ENCODE measurements around the gene TGFBR3. TPM values are rescaled to one million over a fixed set of nuclear protein-coding genes. Genes with fewer than 3 reads are reported as not detected.

Gene TGFBR3
- total and polyA plus RNA-seq, 2 of the 8 experiments (the other 6 are each of a cell fraction or from before 2014, with no cell fraction given) = 2.0 to 6.1 TPM

DNA sequence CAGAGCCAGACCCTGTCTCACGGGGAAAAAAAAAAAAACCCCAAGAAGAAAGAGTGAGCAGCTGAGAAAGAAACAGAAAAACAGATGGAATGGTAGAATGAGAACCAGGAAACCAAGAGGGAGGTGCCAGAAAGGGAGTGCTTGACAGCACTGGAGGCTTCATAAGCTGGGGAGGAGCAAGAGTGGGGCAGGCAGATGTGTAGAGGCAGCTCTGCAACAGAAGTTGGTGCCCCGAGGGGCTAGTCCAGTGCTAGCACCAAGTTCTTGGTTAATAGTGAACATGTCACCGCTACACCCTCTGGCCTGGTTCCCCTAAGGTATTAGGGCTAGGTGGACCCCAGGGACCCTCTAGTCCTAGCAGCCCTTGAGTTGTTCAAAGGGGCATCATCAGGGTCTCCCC is 98.0 kb downstream of the TGFBR3 start:
- Histone ChIP-seq H2BK15ac (ENCODE audit: low read length) (no peak overlapping the region), H4K20me1 (replicated peaks in 1 of 2; ENCODE audit: control insufficient read depth in 1 of 2, insufficient read depth in 2 of 2, low read length in 2 of 2) (no peaks in the 10 kb centered on the region), H3K79me1 (ENCODE audit: low read depth, low read length) (no peaks in the 10 kb centered on the region), H3K23ac (ENCODE audit: insufficient read length) (no peak overlapping the region), H2BK12ac (ENCODE audit: low read depth, low read length) (no peak overlapping the region), H4K91ac (replicated peaks; ENCODE audit: insufficient read length, low read length) (no peak overlapping the region), H3K4me2 (ENCODE audit: insufficient read depth in 1 of 2, low read depth in 2 of 2, low read length in 2 of 2) (no peak overlapping the region), H4K8ac (ENCODE audit: extremely low read depth, insufficient read depth, low read length) (no peak overlapping the region), H3K4ac (replicated peaks; ENCODE audit: insufficient read length, low read depth, low read length) (no peak overlapping the region), H3K56ac (replicated peaks; ENCODE audit: insufficient read length, low read depth, low read length) (no peak overlapping the region), H3K14ac (ENCODE audit: insufficient read length) (no peak overlapping the region), H2BK5ac (ENCODE audit: low read depth, low read length) (no peak overlapping the region), H3K4me1 (replicated peaks in 1 of 4; ENCODE audit: control insufficient read depth in 3 of 4, insufficient read depth in 4 of 4, low read length in 3 of 4) (peaks cover 8 to 20% (median 12%) of the 10 kb centered on the region in 4 experiments), H3K27ac (ENCODE audit: low read depth, low read length) (no peak overlapping the region), H3K4me3 (ENCODE audit: extremely low read depth in 1 of 4, insufficient read depth in 2 of 4, low read depth in 3 of 4, low read length in 4 of 4) (no peak overlapping the region), H3K18ac (ENCODE audit: extremely low read depth, low read length) (no peak overlapping the region), H3K9ac (replicated peaks in 1 of 4; ENCODE audit: extremely low read depth in 1 of 4, low read depth in 3 of 4, low read length in 3 of 4) (no peak overlapping the region), H3K9me3 (ENCODE audit: insufficient read depth in 2 of 2, low read depth in 1 of 2, low read length in 1 of 2) (no peaks in the 10 kb centered on the region), H2BK20ac (ENCODE audit: low read length) (no peak overlapping the region), H2AFZ (ENCODE audit: low read length) (no peak overlapping the region), H3K23me2 (ENCODE audit: low read depth, low read length) (no peaks in the 10 kb centered on the region), H2BK120ac (replicated peaks; ENCODE audit: low read depth, low read length) (no peak overlapping the region), H4K5ac (ENCODE audit: insufficient read length, low read depth, low read length) (no peak overlapping the region), H3K36me3 (ENCODE audit: control insufficient read depth in 2 of 4, insufficient read depth in 4 of 4, low read length in 3 of 4) (no peaks in the 10 kb centered on the region), H3K27me3 (replicated peaks in 1 of 4; ENCODE audit: control insufficient read depth in 3 of 4, extremely low read depth in 1 of 4, insufficient read depth in 3 of 4, low read length in 3 of 4) (no peaks in the 10 kb centered on the region), H3K79me2 (ENCODE audit: control insufficient read depth in 1 of 2, insufficient read depth in 2 of 2, low read length in 2 of 2) (no peaks in the 10 kb centered on the region), H2AK5ac (ENCODE audit: low read depth, low read length) (no peak overlapping the region)
- ChIA-PET CTCF (ENCODE audit: partially characterized antibody) (interaction anchor here (0.5 to 1.6 kb wide), 6 partner anchors 9 to 1273 kb away, joined by 3 to 9 read pairs (median 3); no protein-coding TSS in a partner anchor), POLR2A (ENCODE audit: partially characterized antibody) (no interaction called here)
- DNase-seq (ENCODE audit: low read depth in 1 of 2, low spot score in 2 of 2) (no peak), FAIRE-seq (no peak)
- 93% methylated on average over 3 of the region's 3 CpGs; no CpG with 5 or more reads in 1 of the 2 experiments for WGBS, 2 experiments (ENCODE audit: extremely low coverage in 1 of 2, insufficient coverage in 1 of 2, insufficient read length in 1 of 2, insufficient replicate concordance in 2 of 2, low coverage in 1 of 2, low lambda C conversion rate in 2 of 2, missing lambda C conversion rate in 1 of 2)
- no peak for TF ChIP-seq SIN3A (conservative IDR thresholded peaks at IDR 0.05 in 1 of 2, IDR thresholded peaks at IDR 0.05 in 1 of 2; ENCODE audit: low read depth in 1 of 2, low read length in 2 of 2)

All from H1 (cell line).